Activated naive CD4-positive, alpha-beta T cell treated with anti-CD3 and anti-CD28 coated beads, Interleukin-2, amount 50 U/mL, for 16 hours (primary cell): Measurements from ENCODE around the gene EPHA10.
"Not testable (repeated sequence)": the region's sequence is repeated elsewhere in the genome, so short reads cannot be mapped to it uniquely, and the experiment has no call there.

Experiments used
- DNase-seq: peaks from one replicate; pipeline ENCODE4 v3.0.0-alpha.2; 2020

Gene EPHA10

GRCh38 chr1:37764888-37765441 is at the start of gene EPHA10:
TSS of gene EPHA10 (minus strand) at chr1:37765120. CDS start at chr1:37765066, 54 bp downstream.
- DNase-seq: no peak

GRCh38 chr1:37814252-37814651 is 49.3 kb upstream of the EPHA10 start:
- DNase-seq: no peak

- DNase-seq: no peak
Measured at GRCh38 chr1:37813529-37814145, 48.7 kb upstream of the EPHA10 start.

GRCh38 chr1:37811027-37811655 is 46.2 kb upstream of the EPHA10 start:
- peak; percentile 67 for DNase-seq

GRCh38 chr1:37809942-37810341 is 45.0 kb upstream of the EPHA10 start:
- DNase-seq: no peak

GRCh38 chr1:37808369-37809319 is 43.7 kb upstream of the EPHA10 start:
- DNase-seq: peak; percentile 40

GRCh38 chr1:37807555-37808368 is 42.8 kb upstream of the EPHA10 start, which contains the start of the genes C1orf122 and YRDC:
TSS of gene C1orf122 (plus strand) at chr1:37807790. CDS start at chr1:37808405, 615 bp downstream.
TSS of gene YRDC (minus strand) at chr1:37808208. CDS start at chr1:37808180, 28 bp downstream.
- peak; percentile 95 for DNase-seq

GRCh38 chr1:37807220-37807554 is 42.3 kb upstream of the EPHA10 start:
- DNase-seq: no peak

- no peak for DNase-seq
Measured at GRCh38 chr1:37802439-37802838, 37.5 kb upstream of the EPHA10 start.

GRCh38 chr1:37797750-37798345 is 32.9 kb upstream of the EPHA10 start:
- DNase-seq: no peak

- DNase-seq: peak; percentile 45
Measured at GRCh38 chr1:37795340-37796125, 30.6 kb upstream of the EPHA10 start.

GRCh38 chr1:37794372-37795339 is 29.7 kb upstream of the EPHA10 start:
- DNase-seq: no peak

- peak; percentile 37 for DNase-seq
Measured at GRCh38 chr1:37793773-37794371, 29.0 kb upstream of the EPHA10 start, which contains the start of gene MANEAL. TSS of gene MANEAL (plus strand) at chr1:37793847. CDS start at chr1:37794183, 336 bp downstream.

- no peak for DNase-seq
Measured at GRCh38 chr1:37792943-37793686, 28.2 kb upstream of the EPHA10 start.

- no peak for DNase-seq
Measured at GRCh38 chr1:37782491-37782890, 17.6 kb upstream of the EPHA10 start.

- no peak for DNase-seq
Measured at GRCh38 chr1:37778654-37779053, 13.7 kb upstream of the EPHA10 start.

- DNase-seq: peak; percentile 41
Measured at GRCh38 chr1:37776946-37777516, 12.1 kb upstream of the EPHA10 start.

GRCh38 chr1:37771440-37771839 is 6.5 kb upstream of the EPHA10 start:
- DNase-seq: not testable (repeated sequence)
